ENCODE data around the gene MAPK13. TPM values are rescaled to one million over a fixed set of nuclear protein-coding genes. Genes with fewer than 3 reads are reported as not detected.
A peak's percentile ranks its signal among the peaks of the same experiment; 100 is the strongest.

The MAPK13 gene
- total RNA-seq, 1 donor, result 4.3 TPM

GRCh38 chr6:36125575-36125974 is 4.7 kb upstream of the MAPK13 start:
- no peak overlapping the region for H3K27ac ChIP-seq (ENCODE audit: low read depth, low read length)
- H3K27me3 ChIP-seq (ENCODE audit: insufficient read depth, low read length), result no peaks in the 10 kb centered on the region
- no peak overlapping the region for H2AFZ ChIP-seq (ENCODE audit: low read length)
- no peak overlapping the region for H3K4me3 ChIP-seq (ENCODE audit: insufficient read depth, low read length)
- H3K9me3 ChIP-seq (ENCODE audit: low read depth, low read length), result no peaks in the 10 kb centered on the region
- H3K79me2 ChIP-seq (ENCODE audit: insufficient read depth, low read length), result no peaks in the 10 kb centered on the region
- TF ChIP-seq CTCF (IDR thresholded peaks at IDR 0.05; ENCODE audit: extremely low read depth, low read depth, low read length), result no peak
- H3K4me2 ChIP-seq (ENCODE audit: insufficient read depth, low read length), result no peak overlapping the region
- DNase-seq (ENCODE audit: insufficient read length, low spot score, missing footprints), result no peak
- peaks cover 32% of the 10 kb centered on the region for H3K4me1 ChIP-seq (ENCODE audit: insufficient read depth, low read length)
- no peaks in the 10 kb centered on the region for H4K20me1 ChIP-seq (ENCODE audit: insufficient read depth, low read length)
- no peaks in the 10 kb centered on the region for H3K36me3 ChIP-seq (ENCODE audit: insufficient read depth, low read length)

DNA sequence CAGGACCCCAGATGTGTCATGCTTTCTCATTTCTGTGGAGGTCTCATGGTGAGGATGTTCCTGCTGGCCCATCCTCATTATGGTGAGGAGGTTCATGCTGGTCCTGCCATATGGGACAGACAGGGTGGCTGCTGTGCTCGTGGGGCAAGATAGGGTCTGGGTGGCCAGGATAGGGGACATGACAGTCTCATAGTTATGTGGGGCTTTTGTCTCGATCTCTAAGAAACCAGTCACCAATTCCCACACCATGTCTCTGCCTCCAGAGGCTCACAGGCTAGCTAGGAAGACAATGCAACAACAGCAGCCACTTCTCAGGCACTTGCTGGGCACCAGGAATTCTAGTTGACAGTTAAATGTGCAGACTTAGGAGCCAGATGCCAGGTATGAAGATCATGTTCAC is 4.2 kb upstream of the MAPK13 start:
- Histone ChIP-seq H3K4me2 (ENCODE audit: insufficient read depth, low read length) (no peak overlapping the region), H2AFZ (ENCODE audit: low read length) (no peak overlapping the region), H3K27ac (ENCODE audit: low read depth, low read length) (peak overlapping the region; percentile 71), H4K20me1 (ENCODE audit: insufficient read depth, low read length) (no peaks in the 10 kb centered on the region), H3K27me3 (ENCODE audit: insufficient read depth, low read length) (no peaks in the 10 kb centered on the region), H3K4me3 (ENCODE audit: insufficient read depth, low read length) (no peak overlapping the region), H3K36me3 (ENCODE audit: insufficient read depth, low read length) (no peaks in the 10 kb centered on the region), H3K4me1 (ENCODE audit: insufficient read depth, low read length) (peaks cover 30% of the 10 kb centered on the region), H3K9me3 (ENCODE audit: low read depth, low read length) (no peaks in the 10 kb centered on the region), H3K79me2 (ENCODE audit: insufficient read depth, low read length) (peaks cover 3% of the 10 kb centered on the region)
- no peak for DNase-seq (ENCODE audit: insufficient read length, low spot score, missing footprints)
- TF ChIP-seq CTCF (IDR thresholded peaks at IDR 0.05; ENCODE audit: extremely low read depth, low read depth, low read length), result no peak

- Histone ChIP-seq H3K4me2 (ENCODE audit: insufficient read depth, low read length) (peak overlapping the region; percentile 1), H3K79me2 (ENCODE audit: insufficient read depth, low read length) (peaks cover 3% of the 10 kb centered on the region), H3K27ac (ENCODE audit: low read depth, low read length) (peak overlapping the region; percentile 71), H2AFZ (ENCODE audit: low read length) (peak overlapping the region; percentile 20), H3K27me3 (ENCODE audit: insufficient read depth, low read length) (no peaks in the 10 kb centered on the region), H3K4me3 (ENCODE audit: insufficient read depth, low read length) (no peak overlapping the region), H3K9me3 (ENCODE audit: low read depth, low read length) (no peaks in the 10 kb centered on the region), H3K4me1 (ENCODE audit: insufficient read depth, low read length) (peaks cover 34% of the 10 kb centered on the region), H4K20me1 (ENCODE audit: insufficient read depth, low read length) (no peaks in the 10 kb centered on the region), H3K36me3 (ENCODE audit: insufficient read depth, low read length) (no peaks in the 10 kb centered on the region)
- TF ChIP-seq CTCF (IDR thresholded peaks at IDR 0.05; ENCODE audit: extremely low read depth, low read depth, low read length), result no peak
- peak; percentile 83 for DNase-seq (ENCODE audit: insufficient read length, low spot score, missing footprints)
These were observed 3.5 kb upstream of the MAPK13 start for GRCh38 chr6:36126553-36127458.

GRCh38 chr6:36127462-36128016 is 2.8 kb upstream of the MAPK13 start:
- H3K4me2 ChIP-seq (ENCODE audit: insufficient read depth, low read length), result peak overlapping the region; percentile 13
- peaks cover 40% of the 10 kb centered on the region for H3K4me1 ChIP-seq (ENCODE audit: insufficient read depth, low read length)
- no peak for TF ChIP-seq CTCF (IDR thresholded peaks at IDR 0.05; ENCODE audit: extremely low read depth, low read depth, low read length)
- H4K20me1 ChIP-seq (ENCODE audit: insufficient read depth, low read length), result no peaks in the 10 kb centered on the region
- no peak overlapping the region for H2AFZ ChIP-seq (ENCODE audit: low read length)
- H3K27me3 ChIP-seq (ENCODE audit: insufficient read depth, low read length), result no peaks in the 10 kb centered on the region
- DNase-seq (ENCODE audit: insufficient read length, low spot score, missing footprints), result peak; percentile 99
- no peak overlapping the region for H3K4me3 ChIP-seq (ENCODE audit: insufficient read depth, low read length)
- no peaks in the 10 kb centered on the region for H3K36me3 ChIP-seq (ENCODE audit: insufficient read depth, low read length)
- peak overlapping the region; percentile 71 for H3K27ac ChIP-seq (ENCODE audit: low read depth, low read length)
- H3K9me3 ChIP-seq (ENCODE audit: low read depth, low read length), result no peaks in the 10 kb centered on the region
- H3K79me2 ChIP-seq (ENCODE audit: insufficient read depth, low read length), result peaks cover 3% of the 10 kb centered on the region
